IPS-18a (cell line): ENCODE data around the gene NTN1.

Source experiments
- H3K27ac ChIP-seq: one replicate; pipeline ENCODE4 v1.5.1; 2013; ENCODE audit warnings: low read length
- H3K27me3 ChIP-seq: one replicate; pipeline ENCODE4 v1.6.1; 2013; ENCODE audit warnings: mild to moderate bottlenecking, low read length; ENCODE audit not compliant: control insufficient read depth, insufficient read depth
- H3K36me3 ChIP-seq: one replicate; pipeline ENCODE4 v1.6.1; 2013; ENCODE audit warnings: low read depth, low read length; ENCODE audit not compliant: control insufficient read depth
- H3K4me1 ChIP-seq: one replicate; pipeline ENCODE4 v1.6.1; 2013; ENCODE audit warnings: low read depth, low read length; ENCODE audit not compliant: control insufficient read depth
- H3K4me3 ChIP-seq: one replicate; pipeline ENCODE4 v1.5.1; 2013; ENCODE audit warnings: low read length
- H3K9ac ChIP-seq: one replicate; pipeline ENCODE4 v1.6.1; 2013; ENCODE audit warnings: mild to moderate bottlenecking, low read length, moderate library complexity
- H3K9me3 ChIP-seq: one replicate; pipeline ENCODE4 v1.6.1; 2013; ENCODE audit warnings: low read depth, low read length; ENCODE audit not compliant: control insufficient read depth

Gene NTN1

GRCh38 chr17:9292561-9292941 is 271.2 kb downstream of the NTN1 start:
- Histone ChIP-seq H3K9me3 (no peaks in the 10 kb centered on the region), H3K4me3 (no peak overlapping the region), H3K27me3 (no peaks in the 10 kb centered on the region), H3K4me1 (no peaks in the 10 kb centered on the region), H3K9ac (no peak overlapping the region), H3K27ac (no peak overlapping the region), H3K36me3 (no peaks in the 10 kb centered on the region)
